CD4-positive, alpha-beta T cell (primary cell): Measurements from ENCODE around the gene ORAI3. TPM values are rescaled to one million over a fixed set of nuclear protein-coding genes. Genes with fewer than 3 reads are reported as not detected.

ENCODE experiments used
- ATAC-seq: fragments of 200-7000 bp; cut with Tn5 transposase; one replicate; pipeline ENCODE4 v1.10.0; 2022; ENCODE audit warnings: mild to moderate bottlenecking; ENCODE audit not compliant: poor library complexity
- CTCF ChIA-PET: fragments of 350-600 bp; sonication (Branson Sonifier 250); formaldehyde crosslinking; loops from one replicate; lab custom pipeline; 2021; ENCODE audit warnings: antibody characterized with exemption, inconsistent platforms; lab: Charles Lee
- POLR2A ChIA-PET: fragments of 350-600 bp; sonication (Branson Sonifier 250); formaldehyde crosslinking; loops from one replicate; lab custom pipeline; 2021; ENCODE audit warnings: antibody characterized with exemption, inconsistent platforms; lab: Charles Lee
- DNase-seq, 14 experiments: peaks; one replicate each; pipeline ENCODE4 v3.0.0-alpha.2; 2013 to 2020; ENCODE audit warnings: mixed read lengths in 2 of 14
- H3K27ac ChIP-seq, 2 donors: one replicate each; pipeline versions ENCODE4 v1.5.1 to v1.7.0; 2013; ENCODE audit warnings: low read length in 2 of 2, low read depth in 1 of 2, mild to moderate bottlenecking in 1 of 2
- H3K27me3 ChIP-seq, 2 experiments: 1 replicate in 1 of 2; 2 replicates in 1 of 2; pipeline versions ENCODE4 v1.6.1 to v1.7.0; 2013; ENCODE audit warnings: low read length in 2 of 2, control low read depth in 1 of 2, mild to moderate bottlenecking in 1 of 2, moderate library complexity in 1 of 2; ENCODE audit not compliant: insufficient read depth in 2 of 2, control insufficient read depth in 1 of 2
- H3K36me3 ChIP-seq: one replicate; pipeline ENCODE4 v1.6.1; 2013; ENCODE audit warnings: low read length, control low read depth; ENCODE audit not compliant: insufficient read depth
- H3K4me1 ChIP-seq: one replicate; pipeline ENCODE4 v1.6.1; 2013; ENCODE audit warnings: low read length, control low read depth; ENCODE audit not compliant: insufficient read depth
- H3K4me3 ChIP-seq: one replicate; pipeline ENCODE4 v1.5.1; 2013; ENCODE audit warnings: mild to moderate bottlenecking, low read length, moderate library complexity
- H3K9me3 ChIP-seq, 2 experiments: 1 replicate in 1 of 2; 2 replicates in 1 of 2; pipeline versions ENCODE4 v1.6.1 to v1.7.0; 2013; ENCODE audit warnings: low read length in 2 of 2, mild to moderate bottlenecking in 2 of 2, control low read depth in 1 of 2, moderate library complexity in 1 of 2; ENCODE audit not compliant: control insufficient read depth in 1 of 2, insufficient read depth in 1 of 2
- H3K27ac Mint-ChIP-seq: one replicate; pipeline ENCODE4 v1.8.0; 2020; ENCODE audit warnings: mixed read lengths
- H3K27me3 Mint-ChIP-seq: one replicate; pipeline ENCODE4 v1.8.0; 2021; ENCODE audit warnings: mixed read lengths
- H3K36me3 Mint-ChIP-seq: one replicate; pipeline ENCODE4 v1.8.0; 2021; ENCODE audit warnings: low read depth, mixed read lengths
- H3K4me1 Mint-ChIP-seq: one replicate; pipeline ENCODE4 v1.8.0; 2021; ENCODE audit warnings: low read depth, mixed read lengths
- H3K4me3 Mint-ChIP-seq: one replicate; pipeline ENCODE4 v1.8.0; 2020; ENCODE audit warnings: mild to moderate bottlenecking, mixed read lengths
- H3K9me3 Mint-ChIP-seq: one replicate; pipeline ENCODE4 v1.8.0; 2020; ENCODE audit warnings: mixed read lengths
- intact Hi-C, 2 experiments: fragments of 100-400 bp; cut with DNase I in 1 of 2; cut with micrococcal nuclease in 1 of 2; formaldehyde crosslinking; loops; one replicate each; pipeline versions ENCODE4 v1.15.1 to v1.9.0; 2023 to 2025; cut with DNase I, micrococcal nuclease
- total RNA-seq, 174 experiments: library from RNA in 2 of 174; stranded (reverse) in 2 of 174; gene quantifications; one replicate each; pipeline ENCODE4 v1.2.3 and lab custom pipeline; 2021 to 2026
- TF ChIP-seq, protein P1 (sequence below): fragments of 200-600 bp; IDR thresholded peaks from one replicate; pipeline ENCODE4 v1.8.0; 2022; ENCODE audit warnings: antibody characterized with exemption, mild to moderate bottlenecking

The ORAI3 gene
- total RNA-seq, 2 experiments from 2014 or later: 3.0 to 4.5 TPM

DNA sequence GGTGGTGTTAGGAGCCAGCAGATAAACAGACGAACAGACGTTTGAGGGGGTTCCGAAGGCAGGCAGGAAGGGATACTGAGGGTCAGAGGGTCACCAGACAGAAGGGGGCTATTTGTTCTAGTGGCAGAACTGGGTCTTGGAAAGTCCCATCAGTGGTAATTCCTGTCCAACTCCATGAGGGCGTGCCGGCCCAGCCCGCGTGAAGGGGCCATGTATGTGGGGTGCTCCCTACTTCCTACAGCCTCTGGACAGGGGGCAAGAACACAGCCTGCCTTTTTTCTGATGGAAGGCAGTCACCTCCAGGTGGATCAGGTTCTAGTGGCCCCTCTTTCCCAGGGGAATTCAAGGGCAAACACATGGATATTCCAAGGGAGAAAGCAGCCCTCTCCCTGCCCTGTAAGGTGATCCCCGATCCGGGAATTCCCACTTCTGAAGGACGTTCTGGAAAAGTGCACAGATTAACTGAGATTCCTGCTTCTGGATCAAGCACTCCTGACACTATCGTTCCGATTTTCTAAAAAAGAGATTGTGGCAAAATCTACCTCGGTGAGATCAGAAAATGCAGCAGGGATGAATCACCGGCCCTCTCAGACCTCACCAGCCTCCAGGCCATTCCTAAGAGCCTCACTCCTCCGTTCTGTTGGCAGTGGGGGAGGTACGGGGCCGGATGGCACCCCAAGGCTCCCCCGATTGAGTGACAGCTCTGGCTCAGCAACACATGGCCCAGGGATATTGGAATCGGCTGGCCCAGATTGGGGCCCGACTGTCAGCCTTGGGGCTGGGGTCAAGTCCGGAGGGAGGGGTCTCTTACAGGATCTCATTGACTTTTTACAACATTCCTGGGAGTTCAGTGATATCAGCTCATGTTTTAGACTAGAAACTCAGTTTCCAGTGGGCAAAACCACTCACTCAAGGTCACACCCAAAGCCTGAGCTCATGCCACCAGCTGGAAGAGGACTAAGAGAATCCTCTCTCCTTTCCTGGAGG lies 49.1 kb downstream of the ORAI3 start:
- Mint-ChIP-seq H3K27me3 (no peaks in the 10 kb centered on the region), H3K27ac (no peak overlapping the region), H3K9me3 (no peaks in the 10 kb centered on the region), H3K4me1 (peaks cover 3% of the 10 kb centered on the region), H3K36me3 (no peaks in the 10 kb centered on the region), H3K4me3 (peak overlapping the region; percentile 54)
- ChIA-PET POLR2A (interaction anchor here (0.7 to 1.3 kb wide), 9 partner anchors 13 to 871 kb away, joined by 3 to 5 read pairs (median 3); partner anchors contain the start of genes ARMC5, HSD3B7, KAT8 and PYCARD), CTCF (interaction anchor here (1.0 to 1.3 kb wide), 5 partner anchors 12 to 184 kb away, joined by 3 to 5 read pairs (median 3); partner anchors contain the start of gene HSD3B7)
- Histone ChIP-seq H3K4me3 (peak overlapping the region; percentile 58), H3K36me3 (no peaks in the 10 kb centered on the region), H3K27ac (no peak overlapping the region), H3K27me3 (no peaks in the 10 kb centered on the region), H3K4me1 (peaks cover 13% of the 10 kb centered on the region), H3K9me3 (no peaks in the 10 kb centered on the region)
- no peak for ATAC-seq
- DNase-seq: no peak
- TF ChIP-seq, protein P1, sequence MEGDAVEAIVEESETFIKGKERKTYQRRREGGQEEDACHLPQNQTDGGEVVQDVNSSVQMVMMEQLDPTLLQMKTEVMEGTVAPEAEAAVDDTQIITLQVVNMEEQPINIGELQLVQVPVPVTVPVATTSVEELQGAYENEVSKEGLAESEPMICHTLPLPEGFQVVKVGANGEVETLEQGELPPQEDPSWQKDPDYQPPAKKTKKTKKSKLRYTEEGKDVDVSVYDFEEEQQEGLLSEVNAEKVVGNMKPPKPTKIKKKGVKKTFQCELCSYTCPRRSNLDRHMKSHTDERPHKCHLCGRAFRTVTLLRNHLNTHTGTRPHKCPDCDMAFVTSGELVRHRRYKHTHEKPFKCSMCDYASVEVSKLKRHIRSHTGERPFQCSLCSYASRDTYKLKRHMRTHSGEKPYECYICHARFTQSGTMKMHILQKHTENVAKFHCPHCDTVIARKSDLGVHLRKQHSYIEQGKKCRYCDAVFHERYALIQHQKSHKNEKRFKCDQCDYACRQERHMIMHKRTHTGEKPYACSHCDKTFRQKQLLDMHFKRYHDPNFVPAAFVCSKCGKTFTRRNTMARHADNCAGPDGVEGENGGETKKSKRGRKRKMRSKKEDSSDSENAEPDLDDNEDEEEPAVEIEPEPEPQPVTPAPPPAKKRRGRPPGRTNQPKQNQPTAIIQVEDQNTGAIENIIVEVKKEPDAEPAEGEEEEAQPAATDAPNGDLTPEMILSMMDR: no peak
- intact Hi-C loops: loop anchor here (1.0 to 2.0 kb wide), 2 partner anchors 37 to 144 kb away; no protein-coding TSS in a partner anchor

DNA sequence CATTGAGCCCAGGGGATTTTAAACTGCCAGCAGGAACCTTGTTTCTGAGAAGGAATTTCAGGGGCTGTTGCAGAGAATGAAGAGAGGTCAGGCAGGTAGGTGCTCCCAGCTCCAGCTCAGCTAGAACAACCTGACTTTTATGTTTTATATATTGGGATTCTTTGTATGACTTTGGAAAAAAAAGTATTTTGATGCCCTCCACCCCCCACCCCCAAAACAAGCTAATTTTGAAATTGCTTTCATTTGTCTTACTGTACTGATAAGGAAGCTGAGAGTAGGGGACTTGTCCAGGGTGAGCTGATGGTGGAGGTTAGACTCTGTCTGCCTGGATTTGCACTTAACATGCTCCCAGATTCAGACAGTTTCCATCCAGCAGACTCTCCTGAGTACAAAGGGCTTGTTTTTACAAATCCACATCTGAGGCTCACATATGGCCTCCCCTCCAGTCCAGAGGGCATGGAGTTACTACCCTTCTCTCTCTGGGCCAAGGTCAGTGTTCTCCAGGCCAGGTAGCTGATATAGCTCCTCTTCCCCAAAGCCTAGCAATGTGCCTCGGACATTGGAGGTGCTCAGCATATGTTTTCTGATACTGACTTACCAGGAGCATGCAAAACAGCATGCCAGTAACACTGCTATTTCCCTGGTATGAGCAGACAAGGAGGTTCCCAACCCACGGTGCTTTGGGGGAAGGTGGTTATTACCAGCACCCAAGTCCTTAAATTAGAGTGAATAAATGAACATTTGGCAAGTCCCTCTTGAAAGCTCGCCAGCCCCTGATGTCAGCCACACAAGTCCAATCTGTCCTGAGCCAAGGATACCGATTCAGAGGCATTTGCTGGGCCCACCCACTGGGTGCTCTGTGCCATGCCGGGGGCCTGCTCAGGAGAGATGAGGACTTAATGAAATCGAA lies 50.2 kb downstream of the ORAI3 start:
- Mint-ChIP-seq H3K27ac (no peak overlapping the region), H3K4me1 (peaks cover 3% of the 10 kb centered on the region), H3K4me3 (no peak overlapping the region), H3K36me3 (no peaks in the 10 kb centered on the region), H3K9me3 (no peaks in the 10 kb centered on the region), H3K27me3 (no peaks in the 10 kb centered on the region)
- Histone ChIP-seq H3K4me3 (no peak overlapping the region), H3K36me3 (no peaks in the 10 kb centered on the region), H3K9me3 (no peaks in the 10 kb centered on the region), H3K27ac (no peak overlapping the region), H3K4me1 (peaks cover 13% of the 10 kb centered on the region), H3K27me3 (no peaks in the 10 kb centered on the region)
- intact Hi-C loops: no loop called here
- ATAC-seq (no peak), DNase-seq (no peak)
- CTCF ChIA-PET: interaction anchor here (1.0 to 1.1 kb wide), 3 partner anchors 14 to 185 kb away, joined by 3 read pairs; no protein-coding TSS in a partner anchor
- POLR2A ChIA-PET: interaction anchor here (0.8 to 1.2 kb wide), 4 partner anchors 74 to 143 kb away, joined by 3 to 4 read pairs (median 3); partner anchors contain the start of genes KAT8 and ZNF668
- TF ChIP-seq, protein P1: no peak
